GM21515 (cell line): Measurements from ENCODE around the gene RAB3C.
"Not testable (repeated sequence)": the region's sequence is repeated elsewhere in the genome, so short reads cannot be mapped to it uniquely, and the experiment has no call there.

ENCODE experiments used
- ATAC-seq: cut with Tn5 transposase; IDR thresholded peaks from one replicate; pipeline ENCODE4 v1.9.1; 2021; ENCODE audit not compliant: unreplicated experiment

The RAB3C gene

DNA sequence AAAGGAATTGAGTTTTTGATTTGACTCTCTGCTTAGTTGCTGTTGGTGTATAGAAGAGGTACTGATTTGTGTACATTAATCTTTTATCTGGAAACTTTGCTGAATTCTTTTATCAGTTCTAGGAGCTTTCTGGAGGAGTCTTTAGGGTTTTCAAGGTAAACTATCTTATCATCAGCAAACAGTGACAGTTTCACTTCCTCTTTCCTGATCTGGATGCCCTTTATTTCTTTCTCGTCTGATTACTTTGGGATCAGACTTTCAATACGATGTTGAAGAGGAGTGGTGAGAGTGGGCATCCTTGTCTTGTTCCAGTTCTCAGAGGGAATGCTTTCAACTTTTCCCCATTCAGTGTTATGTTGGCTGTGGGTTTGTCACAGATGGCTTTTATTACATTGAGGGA lies 17.7 kb downstream of the RAB3C start:
- ATAC-seq = not testable (repeated sequence)

DNA sequence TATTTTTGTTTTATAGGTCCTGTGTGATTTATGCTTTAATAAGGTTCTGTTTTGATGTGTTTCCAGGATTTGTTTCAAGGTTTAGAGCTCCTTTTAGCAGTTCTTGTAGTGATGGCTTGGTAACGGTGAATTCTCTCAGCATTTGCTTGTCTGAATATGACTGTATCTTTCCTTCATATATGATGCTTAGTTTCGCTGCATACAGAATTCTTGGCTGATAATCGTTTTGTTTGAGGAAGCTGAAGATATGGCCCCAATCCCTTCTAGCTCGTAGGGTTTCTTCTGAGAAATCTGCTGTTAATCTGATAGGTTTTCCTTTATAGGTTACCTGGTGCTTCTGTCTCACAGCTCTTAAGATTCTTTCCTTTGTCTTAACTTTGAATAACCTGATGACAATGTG lies 20.0 kb downstream of the RAB3C start:
- ATAC-seq = not testable (repeated sequence)

DNA sequence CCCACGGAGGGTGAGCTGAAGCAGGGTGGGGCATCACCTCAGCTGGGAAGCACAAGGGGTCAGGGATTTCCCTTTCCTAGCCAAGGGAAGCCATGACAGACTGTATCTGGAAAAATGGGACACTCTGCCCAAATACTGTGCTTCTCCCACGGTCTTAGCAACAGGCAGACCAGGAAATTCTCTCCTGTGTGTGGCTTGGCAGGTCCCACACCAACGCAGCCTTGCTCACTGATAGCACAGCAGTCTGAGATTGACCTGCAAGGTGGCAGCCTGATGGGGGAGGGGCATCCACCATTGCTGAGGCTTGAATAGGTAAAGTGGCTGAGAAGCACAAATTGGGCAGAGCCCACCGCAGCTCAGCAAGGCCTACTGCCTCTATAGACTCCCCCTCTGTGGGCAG lies 23.2 kb downstream of the RAB3C start:
- no peak for ATAC-seq

DNA sequence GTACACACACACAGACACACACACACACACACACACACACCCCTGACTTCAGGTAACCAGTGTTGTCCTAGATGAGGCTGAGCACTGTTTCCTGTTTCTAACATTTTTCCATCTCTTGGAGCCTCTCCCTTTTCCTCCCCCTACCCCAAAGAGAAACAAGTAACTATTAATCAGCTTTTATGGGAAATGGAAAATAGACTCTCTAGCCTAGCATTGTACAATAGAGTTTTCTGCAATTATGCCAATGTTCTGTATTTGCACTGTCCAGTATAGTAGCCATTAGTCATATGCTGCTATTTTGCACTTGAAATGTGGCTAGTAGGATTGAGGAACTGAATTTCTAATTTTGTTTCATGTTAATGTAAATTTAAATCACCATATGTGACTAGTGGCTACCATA lies 33.1 kb downstream of the RAB3C start:
- no peak for ATAC-seq

DNA sequence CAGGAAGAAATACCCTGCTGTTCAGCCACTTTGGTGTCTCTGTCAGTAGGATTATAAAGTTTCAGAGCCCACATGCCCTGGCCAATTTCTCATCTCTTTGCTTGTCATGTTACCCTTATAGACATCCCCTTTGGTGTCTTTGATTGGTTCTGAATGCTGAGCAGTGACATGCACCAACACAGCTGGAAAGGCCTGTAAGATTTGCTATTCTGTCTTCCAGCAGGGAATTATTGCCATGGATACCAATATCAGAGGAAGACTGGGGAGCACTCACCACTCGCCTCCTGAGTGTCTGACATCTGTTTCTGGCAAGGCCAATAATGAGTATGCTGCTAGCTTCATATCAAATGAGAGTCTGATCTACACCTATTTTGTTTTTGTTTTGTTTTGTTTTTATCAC lies 34.4 kb downstream of the RAB3C start:
- ATAC-seq = no peak

DNA sequence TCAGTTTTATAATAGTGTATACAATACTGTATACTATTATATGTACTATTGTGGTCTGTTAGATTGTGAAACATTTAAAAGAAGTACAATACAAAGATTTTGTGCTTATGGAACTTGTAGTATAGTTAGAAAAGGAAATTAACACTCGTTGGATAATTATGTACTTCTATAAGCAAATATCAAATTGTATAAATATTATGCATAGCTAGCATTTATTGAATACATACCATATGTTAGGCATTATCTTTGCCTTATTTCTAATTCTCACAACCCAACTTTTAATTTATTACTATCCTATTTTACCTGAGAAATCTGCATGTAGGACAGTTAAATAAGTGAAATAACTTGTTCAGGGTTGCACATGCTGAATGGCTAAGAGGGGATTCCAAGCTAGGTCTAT lies 37.5 kb downstream of the RAB3C start:
- no peak for ATAC-seq

DNA sequence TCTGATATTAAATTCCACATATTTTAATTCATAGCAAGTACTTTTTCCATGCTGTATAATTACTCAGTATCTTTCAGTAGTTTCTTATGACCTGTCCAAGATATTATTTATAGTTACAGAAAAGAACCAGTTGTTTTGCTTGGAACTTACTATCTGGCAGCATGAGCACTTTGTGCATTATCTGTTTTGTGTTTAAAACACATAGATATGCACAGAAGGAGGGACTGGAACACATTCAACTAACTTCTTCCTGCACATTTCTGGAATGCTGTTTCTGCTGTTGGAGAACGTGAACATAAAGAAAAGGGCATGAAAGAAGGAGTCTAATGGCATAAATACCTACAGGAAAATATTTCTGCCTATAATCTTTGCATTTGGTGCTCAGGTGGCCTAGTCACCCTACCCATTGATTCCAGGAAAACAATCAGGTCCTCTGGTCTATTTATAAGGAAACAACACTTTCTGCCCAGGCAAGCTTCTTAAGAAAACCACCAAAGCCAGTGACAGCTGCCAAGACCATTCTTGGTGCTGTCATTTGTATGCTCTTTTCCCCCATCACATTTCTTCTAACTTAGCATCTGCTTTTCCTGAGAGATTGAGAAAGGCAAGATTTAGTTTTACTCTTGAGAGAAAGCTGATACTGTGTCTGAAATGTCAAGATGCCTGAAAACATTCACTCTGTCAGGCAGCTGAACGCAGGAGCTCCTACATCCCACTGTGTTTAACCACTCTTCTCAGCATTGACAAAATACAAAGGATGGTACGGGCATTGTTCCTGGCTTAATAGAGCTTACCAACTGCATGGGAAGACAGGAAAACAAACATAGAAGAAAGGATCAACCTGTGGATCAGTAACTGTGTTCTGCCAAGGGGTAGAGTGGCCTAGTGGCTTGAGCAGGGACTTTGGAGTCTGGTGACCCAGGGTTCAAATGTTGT lies 40.3 kb downstream of the RAB3C start:
- no peak for ATAC-seq

DNA sequence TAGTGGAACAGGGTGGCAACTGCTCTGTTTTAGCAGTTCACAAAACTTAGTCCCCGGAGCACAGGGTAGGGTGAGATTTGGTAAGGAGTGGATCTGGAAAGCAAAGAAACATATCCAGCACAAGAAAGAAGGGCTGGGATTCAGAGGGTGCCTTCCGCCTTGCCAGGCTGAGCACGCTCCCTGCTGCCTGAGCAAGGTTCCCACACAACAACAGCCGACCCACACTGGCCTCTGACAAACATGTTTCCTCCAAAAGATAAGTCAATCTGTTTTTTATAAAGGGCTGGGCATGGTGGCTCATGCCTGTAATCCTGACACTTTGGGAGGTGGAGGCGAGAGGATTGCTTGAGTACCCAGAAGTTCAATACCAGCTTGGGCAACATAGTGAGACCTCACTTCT lies 45.8 kb downstream of the RAB3C start:
- no peak for ATAC-seq

DNA sequence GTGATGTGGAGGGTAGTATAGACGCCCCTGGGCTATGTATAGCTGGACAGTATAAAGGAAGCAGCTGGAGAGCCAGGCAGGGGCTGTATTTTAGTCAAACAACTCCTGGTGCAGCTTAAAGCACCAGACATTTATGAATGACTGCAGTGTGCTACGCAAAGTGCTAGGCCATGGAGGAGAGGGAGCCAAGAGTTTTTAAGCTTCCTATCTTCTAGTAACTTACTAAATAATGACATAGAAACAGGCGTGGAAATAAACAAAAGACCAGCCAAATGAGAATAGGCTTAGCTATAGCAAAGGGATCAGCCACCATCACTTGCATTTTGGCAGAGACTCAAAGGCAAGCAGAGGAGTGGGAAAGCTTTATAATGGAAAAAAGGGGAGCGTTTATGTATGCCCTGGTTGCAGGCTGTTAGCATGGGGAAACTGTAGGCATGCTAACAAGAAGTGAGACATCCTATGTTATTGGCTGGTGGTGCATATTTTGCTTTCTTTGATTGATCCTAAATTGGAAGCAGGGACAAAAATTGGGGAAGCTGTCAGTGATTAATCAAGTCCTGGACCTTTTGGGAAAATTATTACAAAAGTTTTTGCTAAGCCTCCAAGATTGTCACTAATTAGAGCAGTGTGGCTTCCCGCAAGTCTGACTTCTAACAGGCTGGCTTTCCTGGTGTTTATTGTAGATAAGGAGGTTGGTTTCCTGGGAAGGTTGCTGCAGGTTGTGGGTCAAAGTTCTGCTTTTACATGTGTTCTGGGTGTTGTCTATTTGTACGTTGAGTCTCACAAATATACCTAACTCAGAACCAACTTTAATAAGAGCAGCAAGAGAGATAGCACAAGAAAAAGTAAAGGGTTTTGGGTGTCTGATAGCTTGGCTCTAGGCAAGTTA lies 46.6 kb downstream of the RAB3C start:
- ATAC-seq = no peak

DNA sequence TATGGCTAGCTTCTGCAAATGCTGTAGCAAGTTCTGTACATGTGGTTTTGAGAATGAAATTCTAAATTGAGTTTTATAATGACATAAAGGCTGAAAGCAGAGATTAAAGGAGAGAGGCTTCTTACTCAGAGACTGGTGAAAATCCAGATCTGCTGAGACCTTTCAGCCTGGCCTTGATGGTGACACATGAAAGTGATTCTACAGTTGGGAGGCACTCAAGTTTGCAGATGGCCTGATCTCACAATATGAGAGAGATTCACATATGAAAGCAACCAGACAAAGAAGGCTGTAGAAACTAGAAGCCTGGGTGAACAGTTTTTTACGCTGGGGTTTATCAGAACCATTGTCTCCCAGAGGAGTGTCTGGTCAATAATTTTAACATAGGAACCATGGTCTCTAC lies 49.0 kb downstream of the RAB3C start:
- ATAC-seq = no peak

DNA sequence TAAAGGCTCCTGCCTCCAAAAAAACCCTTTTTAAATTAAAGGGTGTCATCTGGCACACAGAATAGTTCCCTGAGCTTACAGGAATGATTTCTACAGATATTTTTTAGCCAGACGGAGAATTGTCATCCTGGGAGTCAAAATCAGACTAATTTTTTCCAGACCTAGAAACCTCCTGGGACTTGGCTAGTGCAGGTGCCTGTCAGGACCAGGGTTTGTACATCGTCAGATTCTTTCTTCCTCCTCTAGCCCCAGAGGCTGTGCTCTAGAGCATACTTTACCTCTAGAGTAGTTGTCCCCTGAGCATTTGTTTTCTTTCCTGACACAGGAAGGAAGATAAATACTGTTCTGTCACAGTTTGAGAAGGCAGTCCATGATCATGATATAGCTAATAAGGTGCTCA lies 52.5 kb downstream of the RAB3C start:
- ATAC-seq = no peak

DNA sequence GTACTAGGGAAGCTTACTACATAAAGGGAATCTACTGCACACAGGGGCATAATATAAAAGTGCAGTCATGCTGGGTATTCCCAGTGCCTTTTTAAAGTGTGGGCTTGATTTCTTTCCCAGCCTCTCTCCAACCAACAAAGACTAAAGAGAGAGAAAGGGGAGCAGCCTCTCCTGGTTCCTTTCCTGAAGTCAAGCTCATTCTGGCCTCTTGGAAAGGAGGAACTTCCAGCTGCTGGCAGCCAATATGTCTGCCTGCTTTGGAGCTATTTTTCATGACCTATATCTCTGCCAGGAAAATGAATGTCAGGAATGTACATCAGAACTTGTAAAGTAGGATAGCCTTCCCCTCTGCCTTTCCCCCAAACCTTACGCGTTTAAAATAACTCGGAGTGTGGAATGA lies 57.1 kb downstream of the RAB3C start:
- no peak for ATAC-seq

DNA sequence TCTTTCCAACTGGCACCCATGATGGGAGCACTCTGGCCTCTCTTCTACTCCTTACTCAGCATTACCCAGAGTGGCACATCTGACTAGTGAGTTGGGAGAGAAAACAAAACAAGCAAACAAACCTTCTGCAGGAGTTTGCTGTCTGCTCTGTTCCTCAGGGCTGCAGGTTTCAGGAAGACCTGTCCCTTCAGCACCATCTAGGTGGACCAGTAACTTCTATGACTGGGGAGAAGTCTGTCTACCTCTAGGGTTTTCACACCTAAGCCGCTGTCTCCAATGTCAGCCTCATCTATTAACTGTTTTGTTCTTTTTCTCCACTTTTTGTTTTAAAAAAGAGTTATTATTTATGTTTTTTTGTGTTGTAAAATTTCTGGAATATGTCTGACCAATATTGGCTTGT lies 58.7 kb downstream of the RAB3C start:
- ATAC-seq = no peak

DNA sequence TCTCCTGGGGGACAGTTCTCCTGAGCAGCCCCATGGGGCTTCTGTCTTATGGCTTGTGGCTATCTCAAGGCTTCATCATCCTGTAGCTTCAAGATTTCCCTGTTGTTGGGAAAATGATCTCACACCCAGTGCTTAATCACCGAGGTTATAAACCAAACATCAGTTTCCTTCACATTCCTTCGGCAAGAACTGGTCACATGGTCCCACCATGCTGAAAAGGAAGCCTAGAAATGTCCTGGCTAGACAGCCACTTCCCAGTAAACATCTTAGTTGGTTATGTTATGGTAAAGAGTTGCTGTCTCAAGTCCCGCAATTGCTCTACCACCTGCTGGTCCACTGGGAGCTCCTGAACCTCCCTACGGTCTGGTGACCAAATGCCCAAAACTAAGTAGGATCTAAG lies 66.0 kb downstream of the RAB3C start:
- no peak for ATAC-seq

DNA sequence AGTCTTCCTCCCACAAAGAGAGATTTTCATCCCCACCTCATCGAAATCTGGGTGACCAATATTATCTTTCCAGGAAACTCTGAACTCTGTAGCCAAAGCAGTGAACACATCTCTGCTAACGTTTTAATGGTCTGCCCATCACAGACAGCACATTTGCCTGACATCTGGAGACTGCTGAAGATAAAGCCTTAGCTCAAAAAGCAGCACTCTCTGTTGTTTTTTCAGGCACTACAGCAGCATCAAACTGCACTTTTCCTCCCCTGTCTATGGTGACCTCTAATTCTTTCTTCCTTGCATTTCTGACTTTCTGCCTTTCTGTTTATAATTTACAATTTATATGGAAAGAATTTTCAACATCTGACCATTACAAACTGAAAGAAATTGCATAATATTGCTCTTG lies 66.8 kb downstream of the RAB3C start:
- ATAC-seq = no peak

DNA sequence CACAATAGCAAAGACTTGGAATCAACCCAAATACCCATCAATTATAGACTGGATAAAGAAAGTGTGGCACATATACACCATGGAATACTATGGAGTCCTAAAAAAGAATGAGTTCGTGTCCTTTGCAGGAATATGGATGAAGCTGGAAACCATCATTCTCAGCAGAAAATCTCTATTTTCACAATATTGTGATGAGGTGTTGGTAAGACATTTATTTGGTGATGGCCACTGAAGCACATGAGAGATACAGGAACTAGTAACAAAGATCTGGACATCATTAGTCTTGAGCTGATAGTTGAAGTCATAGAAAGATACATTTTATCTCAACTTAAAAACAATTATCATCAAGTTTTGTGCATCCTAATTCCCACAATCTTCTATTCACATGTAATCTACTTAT lies 70.6 kb downstream of the RAB3C start:
- ATAC-seq = no peak

DNA sequence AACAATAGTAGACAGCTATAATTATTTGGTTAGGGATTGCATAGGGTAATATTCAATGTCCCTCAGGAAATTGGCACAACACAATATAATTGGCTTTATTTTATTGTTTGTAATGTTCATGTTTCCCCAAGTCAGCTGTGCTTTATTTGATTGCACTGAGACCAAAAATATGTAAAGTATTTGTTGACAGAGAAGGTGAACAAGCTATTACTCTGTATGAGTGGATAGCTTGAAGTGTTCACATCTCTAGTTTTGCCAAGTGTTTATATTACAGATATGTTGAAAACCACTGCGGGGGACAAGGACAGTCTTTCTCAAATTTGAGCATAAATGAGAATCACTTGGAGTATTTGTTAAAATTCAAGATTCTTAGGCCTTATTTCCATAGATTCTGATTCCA lies 83.3 kb downstream of the RAB3C start:
- no peak for ATAC-seq

DNA sequence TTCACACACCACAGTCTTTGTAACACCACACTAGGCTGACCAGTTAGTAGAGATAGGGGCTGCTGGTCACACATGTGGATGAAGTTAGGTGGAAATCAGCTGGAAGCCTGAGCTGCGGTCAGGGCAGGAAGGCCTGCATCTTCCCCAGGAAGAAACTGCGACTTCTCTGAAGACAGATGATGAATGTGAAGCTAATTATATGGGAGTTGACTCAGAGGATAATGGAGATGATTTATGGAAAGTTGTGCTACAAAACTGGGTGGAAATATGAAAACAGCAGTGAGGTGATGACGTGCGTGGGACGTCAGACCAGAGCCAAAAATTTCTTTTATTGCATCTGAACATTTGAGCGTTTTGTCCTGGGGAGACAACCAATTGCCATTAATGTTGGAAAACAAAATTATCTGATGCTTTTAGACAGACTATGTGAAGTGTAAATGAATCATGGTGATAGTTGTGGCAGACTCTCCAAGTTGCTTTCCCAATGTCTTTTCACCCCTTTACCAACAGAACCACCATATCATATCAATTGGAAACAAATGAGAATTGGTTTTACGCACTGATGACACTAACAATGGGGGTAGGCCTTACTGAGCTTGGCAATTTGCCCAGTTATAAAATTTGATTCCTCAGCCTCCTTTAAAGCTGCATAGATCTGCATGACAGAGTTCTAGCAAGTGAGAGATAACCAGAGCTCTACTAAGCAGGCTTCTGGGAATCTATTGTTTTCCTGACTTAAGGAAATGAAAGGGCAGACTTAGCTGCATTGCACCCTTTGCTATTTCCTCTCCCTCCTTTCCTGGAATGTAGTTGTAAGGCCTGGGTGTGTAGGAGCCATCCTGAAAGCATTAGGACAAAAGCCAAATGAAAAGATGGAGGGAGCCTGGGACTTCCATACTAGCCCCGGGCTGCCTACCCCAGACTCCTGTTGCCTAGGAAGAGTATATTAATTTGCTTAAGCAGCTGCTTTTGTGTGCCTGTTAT lies 84.0 kb downstream of the RAB3C start:
- no peak for ATAC-seq

DNA sequence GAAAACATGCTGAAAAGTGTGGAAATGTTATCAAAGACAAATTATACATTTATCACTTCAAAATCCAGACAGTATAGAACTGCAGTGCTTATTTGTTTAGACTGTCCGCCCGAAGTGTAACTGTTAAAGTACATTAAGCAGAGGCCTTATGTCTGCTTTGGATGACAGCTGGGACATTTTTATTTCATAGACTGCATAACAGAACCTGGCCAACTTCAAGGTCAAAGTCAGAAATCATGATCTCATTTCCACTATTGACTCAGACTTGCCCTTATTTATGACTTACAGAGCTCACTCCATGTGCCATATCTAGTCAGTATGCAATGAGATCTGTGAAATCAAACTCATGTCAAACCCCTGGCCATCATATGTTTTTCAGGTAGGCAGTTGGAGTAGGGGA lies 87.7 kb downstream of the RAB3C start:
- ATAC-seq = no peak

DNA sequence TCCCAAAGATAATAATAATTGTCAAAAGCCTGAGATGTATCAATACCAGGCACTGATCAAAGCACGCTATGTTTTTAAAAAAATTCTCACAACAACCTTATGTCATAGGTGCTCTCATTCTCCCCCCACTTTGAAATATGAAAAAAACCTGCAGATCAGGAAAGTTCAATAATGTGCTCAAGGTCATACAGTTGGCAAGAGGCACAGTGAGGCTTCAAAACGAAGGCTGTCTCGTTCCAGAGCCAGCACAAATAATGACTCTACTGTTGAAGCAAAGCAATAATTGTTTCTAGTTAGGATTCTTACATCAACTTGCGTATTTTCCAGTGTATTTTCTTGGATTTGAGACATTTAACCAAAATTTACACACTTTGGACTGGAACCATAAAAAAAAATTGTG lies 88.3 kb downstream of the RAB3C start:
- no peak for ATAC-seq

DNA sequence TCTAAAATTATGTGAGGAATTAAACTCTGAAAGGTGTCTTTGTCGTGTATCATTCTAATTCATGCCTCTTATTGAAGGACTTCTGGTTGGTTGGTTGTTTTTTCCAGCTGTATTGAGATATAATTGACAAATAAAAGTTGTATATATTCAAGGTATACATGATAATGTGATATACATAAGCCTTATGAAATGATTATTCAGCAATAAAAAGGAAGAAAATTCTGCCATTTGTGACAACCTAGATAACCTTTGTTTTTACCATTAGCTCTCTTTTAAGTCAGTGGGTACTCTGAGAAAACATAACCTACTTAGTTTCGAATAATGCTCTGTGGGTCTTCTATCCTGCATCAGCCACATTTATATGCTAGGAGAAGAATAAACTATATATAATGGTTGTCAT lies 89.6 kb downstream of the RAB3C start:
- no peak for ATAC-seq
